ENCODE results near the gene ARHGAP22. TPM values are rescaled to one million over a fixed set of nuclear protein-coding genes. Genes with fewer than 3 reads are reported as not detected.
"Not testable (repeated sequence)": the region's sequence is repeated elsewhere in the genome, so short reads cannot be mapped to it uniquely, and the experiment has no call there.

ARHGAP22 gene
- total RNA-seq, 1 experiment from 2014 or later: 3.0 TPM

GRCh38 chr10:48444861-48445841 lies 159.7 kb downstream of the ARHGAP22 start:
- no peak for DNase-seq (ENCODE audit: extremely low read depth, low read depth)

- peak; percentile 8 for DNase-seq (ENCODE audit: extremely low read depth, low read depth)
Measured at GRCh38 chr10:48444266-48444665, 160.6 kb downstream of the ARHGAP22 start.

- no peak for DNase-seq (ENCODE audit: extremely low read depth, low read depth)
Measured at GRCh38 chr10:48442809-48443177, 162.1 kb downstream of the ARHGAP22 start.

- DNase-seq (ENCODE audit: extremely low read depth, low read depth): no peak
Measured at GRCh38 chr10:48442090-48442808, 162.6 kb downstream of the ARHGAP22 start.

- DNase-seq (ENCODE audit: extremely low read depth, low read depth): no peak
Measured at GRCh38 chr10:48440771-48441170, 164.1 kb downstream of the ARHGAP22 start.

GRCh38 chr10:48439581-48440041 lies 165.3 kb downstream of the ARHGAP22 start:
- no peak for DNase-seq (ENCODE audit: extremely low read depth, low read depth)

GRCh38 chr10:48439031-48439430 lies 165.8 kb downstream of the ARHGAP22 start:
- no peak for DNase-seq (ENCODE audit: extremely low read depth, low read depth)

GRCh38 chr10:48437546-48437945 lies 167.3 kb downstream of the ARHGAP22 start:
- DNase-seq (ENCODE audit: extremely low read depth, low read depth): no peak

GRCh38 chr10:48431871-48432270 lies 173.0 kb downstream of the ARHGAP22 start:
- DNase-seq (ENCODE audit: extremely low read depth, low read depth): no peak

GRCh38 chr10:48430402-48430993 lies 174.4 kb downstream of the ARHGAP22 start:
- no peak for DNase-seq (ENCODE audit: extremely low read depth, low read depth)

GRCh38 chr10:48429309-48429708 lies 175.6 kb downstream of the ARHGAP22 start:
- DNase-seq (ENCODE audit: extremely low read depth, low read depth): no peak

- DNase-seq (ENCODE audit: extremely low read depth, low read depth): no peak
Measured at GRCh38 chr10:48428896-48429295, 176.0 kb downstream of the ARHGAP22 start.

GRCh38 chr10:48423884-48424283 lies 181.0 kb downstream of the ARHGAP22 start:
- no peak for DNase-seq (ENCODE audit: extremely low read depth, low read depth)

GRCh38 chr10:48421862-48422261 lies 183.0 kb downstream of the ARHGAP22 start:
- DNase-seq (ENCODE audit: extremely low read depth, low read depth): not testable (repeated sequence)

GRCh38 chr10:48419714-48420113 lies 185.2 kb downstream of the ARHGAP22 start:
- DNase-seq (ENCODE audit: extremely low read depth, low read depth): no peak

- no peak for DNase-seq (ENCODE audit: extremely low read depth, low read depth)
Measured at GRCh38 chr10:48418189-48418788, 186.6 kb downstream of the ARHGAP22 start.

GRCh38 chr10:48417374-48417773 lies 187.5 kb downstream of the ARHGAP22 start:
- DNase-seq (ENCODE audit: extremely low read depth, low read depth): no peak

- DNase-seq (ENCODE audit: extremely low read depth, low read depth): no peak
Measured at GRCh38 chr10:48416584-48417232, 188.2 kb downstream of the ARHGAP22 start.

- DNase-seq (ENCODE audit: extremely low read depth, low read depth): no peak
Measured at GRCh38 chr10:48414778-48415177, 190.1 kb downstream of the ARHGAP22 start.

- no peak for DNase-seq (ENCODE audit: extremely low read depth, low read depth)
Measured at GRCh38 chr10:48414160-48414559, 190.7 kb downstream of the ARHGAP22 start.
